Erythroblast (primary cell): Measurements from ENCODE around the gene GREM2.

Experiments used
- GATA1 ChIP-seq: IDR thresholded peaks from 2 replicates; pipeline ENCODE4 v1.6.1; 2011; ENCODE audit warnings: low read depth, mild to moderate bottlenecking, control low read depth, low read length, moderate library complexity
- POLR2A ChIP-seq: IDR thresholded peaks from 2 replicates; pipeline ENCODE4 v1.6.1; 2011; ENCODE audit warnings: mild to moderate bottlenecking, low read length

- no peak for TF ChIP-seq POLR2A
- TF ChIP-seq GATA1 = no peak
Measured at GRCh38 chr1:240498335-240498734, 113.6 kb downstream of the GREM2 start.
